HUES6 (cell line): ENCODE data around the gene RAPGEF6.

Experiments used
- H3K27ac ChIP-seq: 2 replicates; pipeline ENCODE4 v1.7.0; 2013; ENCODE audit warnings: low read depth, mild to moderate bottlenecking, low read length, inconsistent platforms
- H3K27me3 ChIP-seq: 2 replicates; pipeline ENCODE4 v1.6.1; 2013; ENCODE audit warnings: low read length; ENCODE audit not compliant: control insufficient read depth, insufficient read depth
- H3K36me3 ChIP-seq: 2 replicates; pipeline ENCODE4 v1.6.1; 2013; ENCODE audit warnings: low read length; ENCODE audit not compliant: control insufficient read depth, insufficient read depth
- H3K4me1 ChIP-seq: 2 replicates; pipeline ENCODE4 v1.6.1; 2013; ENCODE audit warnings: low read length; ENCODE audit not compliant: control insufficient read depth, insufficient read depth
- H3K4me3 ChIP-seq: 2 replicates; pipeline ENCODE4 v1.5.1; 2013; ENCODE audit warnings: low read depth, low read length
- H3K9ac ChIP-seq: one replicate; pipeline ENCODE4 v1.6.1; 2013; ENCODE audit warnings: mild to moderate bottlenecking, low read length
- H3K9me3 ChIP-seq: 2 replicates; pipeline ENCODE4 v1.6.1; 2013; ENCODE audit warnings: low read depth, low read length; ENCODE audit not compliant: control insufficient read depth, insufficient read depth

Gene RAPGEF6

GRCh38 chr5:131461742-131462141 lies 173.3 kb downstream of the RAPGEF6 start:
- no peaks in the 10 kb centered on the region for H3K4me1 ChIP-seq
- H3K36me3 ChIP-seq = peaks cover 12% of the 10 kb centered on the region
- no peaks in the 10 kb centered on the region for H3K27me3 ChIP-seq

GRCh38 chr5:131460867-131461572 lies 174.0 kb downstream of the RAPGEF6 start:
- no peak overlapping the region for H3K27ac ChIP-seq
- H3K36me3 ChIP-seq = peaks cover 17% of the 10 kb centered on the region
- no peaks in the 10 kb centered on the region for H3K9me3 ChIP-seq
- H3K4me1 ChIP-seq = no peaks in the 10 kb centered on the region
- no peak overlapping the region for H3K9ac ChIP-seq
- H3K27me3 ChIP-seq = no peaks in the 10 kb centered on the region
- no peak overlapping the region for H3K4me3 ChIP-seq

More at GRCh38 chr5:131461742-131462141, 173.3 kb downstream of the RAPGEF6 start:
- H3K4me3 ChIP-seq = no peak overlapping the region
- H3K9ac ChIP-seq = no peak overlapping the region
- no peaks in the 10 kb centered on the region for H3K9me3 ChIP-seq
- no peak overlapping the region for H3K27ac ChIP-seq

- H3K27me3 ChIP-seq = no peaks in the 10 kb centered on the region
- H3K36me3 ChIP-seq = peaks cover 25% of the 10 kb centered on the region
- no peaks in the 10 kb centered on the region for H3K9me3 ChIP-seq
- no peak overlapping the region for H3K27ac ChIP-seq
- H3K4me3 ChIP-seq = no peak overlapping the region
- H3K4me1 ChIP-seq = no peaks in the 10 kb centered on the region
- no peak overlapping the region for H3K9ac ChIP-seq
Observed at GRCh38 chr5:131460133-131460532, 174.9 kb downstream of the RAPGEF6 start.

GRCh38 chr5:131459216-131459615 lies 175.8 kb downstream of the RAPGEF6 start:
- Histone ChIP-seq H3K9me3 (no peaks in the 10 kb centered on the region), H3K36me3 (peaks cover 31% of the 10 kb centered on the region)

GRCh38 chr5:131457193-131457592 lies 177.8 kb downstream of the RAPGEF6 start:
- no peaks in the 10 kb centered on the region for H3K4me1 ChIP-seq
- H3K4me3 ChIP-seq = no peak overlapping the region
- no peak overlapping the region for H3K9ac ChIP-seq
- H3K27me3 ChIP-seq = no peaks in the 10 kb centered on the region
- peaks cover 32% of the 10 kb centered on the region for H3K36me3 ChIP-seq
- H3K27ac ChIP-seq = no peak overlapping the region
- no peaks in the 10 kb centered on the region for H3K9me3 ChIP-seq

More at GRCh38 chr5:131459216-131459615, 175.8 kb downstream of the RAPGEF6 start:
- Histone ChIP-seq H3K27me3 (no peaks in the 10 kb centered on the region), H3K4me3 (no peak overlapping the region), H3K9ac (no peak overlapping the region), H3K4me1 (no peaks in the 10 kb centered on the region), H3K27ac (no peak overlapping the region)

- Histone ChIP-seq H3K27ac (no peak overlapping the region), H3K27me3 (no peaks in the 10 kb centered on the region), H3K9me3 (no peaks in the 10 kb centered on the region), H3K36me3 (peaks cover 33% of the 10 kb centered on the region), H3K4me3 (no peak overlapping the region), H3K4me1 (no peaks in the 10 kb centered on the region), H3K9ac (no peak overlapping the region)
Observed at GRCh38 chr5:131450941-131451340, 184.1 kb downstream of the RAPGEF6 start.

DNA sequence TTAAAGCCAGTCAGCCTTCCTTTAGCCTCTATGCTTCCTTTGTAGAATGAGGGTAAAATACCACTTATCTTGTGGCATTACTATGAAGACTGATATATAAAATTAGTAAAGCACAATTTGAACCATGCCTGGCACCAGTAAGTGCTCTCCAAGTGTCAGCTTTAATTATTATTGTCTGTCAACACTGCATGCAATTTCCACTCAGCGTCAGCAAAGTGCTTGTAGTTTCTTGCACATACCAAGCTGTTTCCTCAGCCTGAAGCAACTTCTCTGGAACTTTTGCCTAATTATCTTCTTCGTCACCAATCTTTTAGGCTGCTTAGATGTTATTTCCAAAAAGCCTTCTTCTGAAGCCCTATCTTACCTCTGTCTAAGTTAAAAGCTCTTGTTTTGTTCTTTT lies 193.8 kb downstream of the RAPGEF6 start:
- no peaks in the 10 kb centered on the region for H3K27me3 ChIP-seq
- no peak overlapping the region for H3K27ac ChIP-seq
- H3K4me1 ChIP-seq = no peaks in the 10 kb centered on the region
- H3K9me3 ChIP-seq = no peaks in the 10 kb centered on the region
- no peak overlapping the region for H3K9ac ChIP-seq
- H3K4me3 ChIP-seq = no peak overlapping the region
- H3K36me3 ChIP-seq = peaks cover 70% of the 10 kb centered on the region

DNA sequence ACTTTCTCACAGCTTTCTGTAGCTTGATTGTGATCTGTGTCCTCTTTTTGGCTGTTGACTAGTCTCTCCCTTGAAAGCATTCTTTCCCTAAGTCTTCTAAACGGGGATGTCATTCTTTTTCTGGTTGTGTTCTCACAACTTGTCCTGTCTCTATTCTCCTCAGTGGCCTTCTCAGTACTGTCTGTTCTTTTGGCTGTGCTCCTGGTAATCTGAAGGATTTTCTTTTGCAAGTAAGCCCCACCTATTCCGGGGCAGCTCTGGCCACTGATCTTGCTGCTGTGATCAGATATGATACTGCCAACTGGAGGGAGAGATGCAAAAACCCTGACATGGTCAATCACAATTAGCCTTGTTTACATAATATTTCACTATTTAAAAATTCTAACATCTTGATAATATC lies 198.9 kb downstream of the RAPGEF6 start:
- Histone ChIP-seq H3K36me3 (peaks cover 60% of the 10 kb centered on the region), H3K9ac (no peak overlapping the region), H3K27me3 (no peaks in the 10 kb centered on the region), H3K9me3 (no peaks in the 10 kb centered on the region), H3K27ac (no peak overlapping the region), H3K4me3 (no peak overlapping the region), H3K4me1 (no peaks in the 10 kb centered on the region)

- H3K27me3 ChIP-seq = no peaks in the 10 kb centered on the region
- H3K36me3 ChIP-seq = peaks cover 50% of the 10 kb centered on the region
- no peak overlapping the region for H3K27ac ChIP-seq
- H3K4me1 ChIP-seq = no peaks in the 10 kb centered on the region
- H3K9ac ChIP-seq = no peak overlapping the region
- no peaks in the 10 kb centered on the region for H3K9me3 ChIP-seq
- H3K4me3 ChIP-seq = no peak overlapping the region
Observed at GRCh38 chr5:131433109-131433508, 201.9 kb downstream of the RAPGEF6 start.

GRCh38 chr5:131431794-131432193 lies 203.2 kb downstream of the RAPGEF6 start:
- H3K9ac ChIP-seq = no peak overlapping the region
- H3K4me3 ChIP-seq = no peak overlapping the region
- H3K27ac ChIP-seq = no peak overlapping the region
- H3K9me3 ChIP-seq = no peaks in the 10 kb centered on the region
- peaks cover 47% of the 10 kb centered on the region for H3K36me3 ChIP-seq
- no peaks in the 10 kb centered on the region for H3K27me3 ChIP-seq
- H3K4me1 ChIP-seq = no peaks in the 10 kb centered on the region

- no peak overlapping the region for H3K27ac ChIP-seq
- no peaks in the 10 kb centered on the region for H3K4me1 ChIP-seq
- no peak overlapping the region for H3K4me3 ChIP-seq
- no peak overlapping the region for H3K9ac ChIP-seq
- H3K9me3 ChIP-seq = no peaks in the 10 kb centered on the region
- H3K36me3 ChIP-seq = peaks cover 54% of the 10 kb centered on the region
- H3K27me3 ChIP-seq = no peaks in the 10 kb centered on the region
Observed at GRCh38 chr5:131430794-131431193, 204.2 kb downstream of the RAPGEF6 start.
